Testis (tissue), 3 donors: ENCODE data around the gene IGF2R. TPM values are rescaled to one million over a fixed set of nuclear protein-coding genes. Genes with fewer than 3 reads are reported as not detected.

Experiments
- DNase-seq: peaks from one replicate; pipeline ENCODE4 v3.0.0-alpha.2; 2019
- H3K27ac ChIP-seq, 2 donors: fragments of 200-600 bp; sonication (generic); one replicate each; pipeline ENCODE4 v1.5.1; 2019
- H3K27me3 ChIP-seq: fragments of 200-600 bp; sonication (generic); one replicate; pipeline ENCODE4 v1.5.1; 2019
- H3K36me3 ChIP-seq: fragments of 200-600 bp; sonication (generic); one replicate; pipeline ENCODE4 v1.5.1; 2017; ENCODE audit warnings: low read depth; ENCODE audit errors: missing control alignments
- H3K4me1 ChIP-seq: fragments of 200-600 bp; sonication (generic); one replicate; pipeline ENCODE4 v1.5.1; 2019
- H3K4me3 ChIP-seq, 2 donors: fragments of 200-600 bp; sonication (generic); one replicate each; pipeline ENCODE4 v1.5.1; 2017 to 2019
- H3K9me3 ChIP-seq: fragments of 200-600 bp; sonication (generic); one replicate; pipeline ENCODE4 v1.5.1; 2017
- CTCF ChIP-seq, 3 experiments: fragments of 450-650 bp in 2 of 3; fragments of 200-600 bp in 1 of 3; sonication (generic) in 1 of 3; IDR thresholded peaks; one replicate each; pipeline ENCODE4 v1.5.1; 2016 to 2019; ENCODE audit warnings: antibody characterized with exemption in 3 of 3, mild to moderate bottlenecking in 2 of 3, moderate library complexity in 1 of 3
- POLR2A ChIP-seq: fragments of 450-650 bp; IDR thresholded peaks from one replicate; pipeline ENCODE4 v1.6.1; 2017; ENCODE audit warnings: antibody characterized with exemption, mild to moderate bottlenecking, moderate library complexity
- WGBS, 2 donors: methylation state at CpG; one replicate each; pipeline ENCODE4 v1.1.5; 2018; 5-methylcytosine and 5-hydroxymethylcytosine counted together
- intact Hi-C: fragments of 100-400 bp; cut with DNase I; formaldehyde crosslinking; loops from one replicate; pipeline ENCODE4 v1.15.1; 2023; ENCODE audit warnings: low total_unique reads
- polyA plus RNA-seq: library from polyadenylated mRNA; stranded (reverse); fragments of 350-450 nt; fragmentation: Illumina TruSeq; extraction: RNeasy Lipid Tissue Mini Kit (QIAGEN cat#74804); gene quantifications from one replicate; pipeline ENCODE4 v1.2.3, GENCODE V29; 2014; ENCODE audit warnings: low read depth, low replicate concordance; ENCODE audit not compliant: insufficient read depth
- total RNA-seq, 2 donors: library from RNA; depleted of rRNA; stranded (reverse); fragments of >200 nt; gene quantifications; one replicate each; pipeline ENCODE4 v1.2.3, GENCODE V29; 2016

Gene IGF2R
- total and polyA plus RNA-seq, 3 donors from 2014 or later: 47.3 to 109 (median 84.6) TPM

- intact Hi-C loops: no loop called here
- no peaks in the 10 kb centered on the region for H3K27me3 ChIP-seq
- no peak overlapping the region for H3K4me3 ChIP-seq
- 66 to 72% methylated on average over 2 of the region's 2 CpGs for WGBS, 2 donors
- TF ChIP-seq POLR2A (no peak), CTCF (IDR thresholded peaks at IDR 0.05) (no peak)
- H3K9me3 ChIP-seq: no peaks in the 10 kb centered on the region
- peaks cover 3% of the 10 kb centered on the region for H3K4me1 ChIP-seq
- H3K27ac ChIP-seq: no peak overlapping the region
- DNase-seq: no peak
- no peaks in the 10 kb centered on the region for H3K36me3 ChIP-seq
Measured at GRCh38 chr6:160002882-160003281, 34.0 kb downstream of the IGF2R start.

- Histone ChIP-seq H3K27me3 (no peaks in the 10 kb centered on the region), H3K27ac (no peak overlapping the region), H3K9me3 (no peaks in the 10 kb centered on the region), H3K36me3 (no peaks in the 10 kb centered on the region), H3K4me3 (no peak overlapping the region), H3K4me1 (peaks cover 3% of the 10 kb centered on the region)
- DNase-seq: no peak
- intact Hi-C loops: no loop called here
- TF ChIP-seq CTCF (IDR thresholded peaks at IDR 0.05) (no peak), POLR2A (no peak)
- 83 to 86% methylated on average over 4 to 8 of the region's 8 CpGs for WGBS, 2 donors
Measured at GRCh38 chr6:160004018-160004417, 35.1 kb downstream of the IGF2R start.

GRCh38 chr6:160004419-160005175 is 35.7 kb downstream of the IGF2R start:
- Histone ChIP-seq H3K4me1 (peaks cover 3% of the 10 kb centered on the region), H3K27me3 (no peaks in the 10 kb centered on the region), H3K4me3 (peak overlapping the region in 1 of 2 donors; percentile 25), H3K36me3 (no peaks in the 10 kb centered on the region), H3K9me3 (no peaks in the 10 kb centered on the region), H3K27ac (no peak overlapping the region)
- no peak for DNase-seq
- intact Hi-C loops: no loop called here
- TF ChIP-seq POLR2A: no peak
- TF ChIP-seq CTCF (IDR thresholded peaks at IDR 0.05): no peak
- WGBS, 2 donors: 58 to 93% methylated on average over 16 to 21 of the region's 21 CpGs

- H3K9me3 ChIP-seq: no peaks in the 10 kb centered on the region
- intact Hi-C loops: no loop called here
- no peak for DNase-seq
- H3K27me3 ChIP-seq: no peaks in the 10 kb centered on the region
- TF ChIP-seq CTCF (IDR thresholded peaks at IDR 0.05) (no peak), POLR2A (no peak)
- H3K27ac ChIP-seq: no peak overlapping the region
- H3K4me3 ChIP-seq: peak overlapping the region in 1 of 2 donors; percentile 25
- WGBS, 2 donors: 53% methylated on average over 31 of the region's 31 CpGs; no CpG with 5 or more reads in 1 of the 2 donors
- H3K36me3 ChIP-seq: no peaks in the 10 kb centered on the region
- H3K4me1 ChIP-seq: peaks cover 3% of the 10 kb centered on the region
Measured at GRCh38 chr6:160005211-160005610, 36.3 kb downstream of the IGF2R start.
